ENCODE data around the gene TNP1. TPM values are rescaled to one million over a fixed set of nuclear protein-coding genes. Genes with fewer than 3 reads are reported as not detected.

TNP1 gene
- total RNA-seq, 1 experiment from 2014 or later: not detected

DNA sequence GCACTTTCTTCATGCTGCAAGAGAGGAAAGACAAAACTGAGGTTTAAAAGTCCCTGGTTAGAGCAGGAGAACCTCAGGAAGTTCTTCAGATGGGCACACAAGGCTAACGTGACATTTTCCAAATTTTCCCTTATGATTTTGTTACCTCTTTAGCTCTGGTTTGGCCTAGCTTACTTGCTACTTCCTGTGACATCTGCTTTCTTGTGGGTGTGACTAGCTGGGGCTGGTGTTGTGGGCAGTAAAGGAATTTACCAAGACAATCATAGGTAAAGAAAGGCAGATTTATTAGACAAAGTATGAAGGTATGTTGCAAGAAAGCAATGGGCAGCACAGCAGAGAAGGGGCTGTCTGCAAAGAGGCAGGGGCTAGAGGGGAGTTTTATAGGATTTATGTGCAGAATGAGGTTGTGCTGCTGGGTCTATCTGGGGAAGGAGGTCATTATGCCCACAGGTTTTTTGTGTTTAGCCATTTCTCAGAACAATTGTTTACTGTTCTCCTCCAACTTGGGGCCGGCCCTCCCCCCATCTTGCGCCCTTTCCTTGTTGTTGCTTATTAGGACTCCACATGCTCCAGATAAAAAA, 6.7 kb upstream of the TNP1 start:
- DNase-seq: no peak
- Histone ChIP-seq H3K56ac (ENCODE audit: insufficient read length, low read depth, low read length) (no peak overlapping the region), H3K9ac (ENCODE audit: extremely low read depth, insufficient read length, low read length) (no peak overlapping the region), H3K14ac (ENCODE audit: insufficient read depth, low read length) (no peak overlapping the region), H2BK5ac (ENCODE audit: insufficient read length, low read length) (no peak overlapping the region), H4K5ac (ENCODE audit: insufficient read length, low read depth, low read length) (no peak overlapping the region), H2AFZ (ENCODE audit: low read length) (no peak overlapping the region), H3K27ac (ENCODE audit: insufficient read length, low read depth, low read length) (no peak overlapping the region), H3K9me3 (ENCODE audit: control insufficient read depth, low read depth, low read length) (no peaks in the 10 kb centered on the region), H3K79me2 (ENCODE audit: insufficient read depth, low read length) (no peaks in the 10 kb centered on the region), H3T11ph (ENCODE audit: low read length) (no peak overlapping the region), H3K23ac (ENCODE audit: insufficient read length, low read depth, low read length) (no peak overlapping the region), H4K20me1 (ENCODE audit: control insufficient read depth, insufficient read depth, insufficient read length) (no peaks in the 10 kb centered on the region), H2BK12ac (ENCODE audit: insufficient read length, low read depth, low read length) (no peak overlapping the region), H2BK20ac (ENCODE audit: low read depth, low read length, poor library complexity, severe bottlenecking) (no peak overlapping the region), H3K4me1 (ENCODE audit: insufficient read depth, low read length) (no peaks in the 10 kb centered on the region), H4K91ac (ENCODE audit: insufficient read length, low read depth, low read length) (no peak overlapping the region), H3K27me3 (ENCODE audit: insufficient read depth, low read length) (no peaks in the 10 kb centered on the region; the same call in 1 of the 2 replicates), H4K8ac (replicated peaks; ENCODE audit: insufficient read length, low read depth, low read length) (no peak overlapping the region), H3K23me2 (ENCODE audit: insufficient read length, low read depth, low read length, poor library complexity, severe bottlenecking) (no peaks in the 10 kb centered on the region), H3K18ac (ENCODE audit: insufficient read length, low read depth, low read length) (no peak overlapping the region), H3K4ac (ENCODE audit: low read depth, low read length) (no peak overlapping the region), H2BK120ac (ENCODE audit: low read depth, low read length, poor library complexity, severe bottlenecking) (no peak overlapping the region), H2AK5ac (ENCODE audit: insufficient read length, low read length) (no peak overlapping the region), H3K4me2 (ENCODE audit: insufficient read depth, insufficient read length, low read length) (no peak overlapping the region), H3K79me1 (ENCODE audit: insufficient read depth, low read depth, low read length, poor library complexity, severe bottlenecking) (no peaks in the 10 kb centered on the region), H2BK15ac (ENCODE audit: low read depth, low read length) (no peak overlapping the region)
- peaks cover 14 to 20% of the 10 kb centered on the region in 2 experiments; a peak in 4 of 5 replicates for H3K9me3 Mint-ChIP-seq
- WGBS (ENCODE audit: extremely low coverage, insufficient read length, low lambda C conversion rate): no CpG with 5 or more reads among the region's 3 CpGs
- TF ChIP-seq, protein P1, sequence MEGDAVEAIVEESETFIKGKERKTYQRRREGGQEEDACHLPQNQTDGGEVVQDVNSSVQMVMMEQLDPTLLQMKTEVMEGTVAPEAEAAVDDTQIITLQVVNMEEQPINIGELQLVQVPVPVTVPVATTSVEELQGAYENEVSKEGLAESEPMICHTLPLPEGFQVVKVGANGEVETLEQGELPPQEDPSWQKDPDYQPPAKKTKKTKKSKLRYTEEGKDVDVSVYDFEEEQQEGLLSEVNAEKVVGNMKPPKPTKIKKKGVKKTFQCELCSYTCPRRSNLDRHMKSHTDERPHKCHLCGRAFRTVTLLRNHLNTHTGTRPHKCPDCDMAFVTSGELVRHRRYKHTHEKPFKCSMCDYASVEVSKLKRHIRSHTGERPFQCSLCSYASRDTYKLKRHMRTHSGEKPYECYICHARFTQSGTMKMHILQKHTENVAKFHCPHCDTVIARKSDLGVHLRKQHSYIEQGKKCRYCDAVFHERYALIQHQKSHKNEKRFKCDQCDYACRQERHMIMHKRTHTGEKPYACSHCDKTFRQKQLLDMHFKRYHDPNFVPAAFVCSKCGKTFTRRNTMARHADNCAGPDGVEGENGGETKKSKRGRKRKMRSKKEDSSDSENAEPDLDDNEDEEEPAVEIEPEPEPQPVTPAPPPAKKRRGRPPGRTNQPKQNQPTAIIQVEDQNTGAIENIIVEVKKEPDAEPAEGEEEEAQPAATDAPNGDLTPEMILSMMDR (conservative IDR thresholded peaks at IDR 0.05): no peak
- no peak overlapping the region for H3K4me3 Mint-ChIP-seq
- H3K4me1 Mint-ChIP-seq: no peaks in the 10 kb centered on the region
- H3K27me3 Mint-ChIP-seq (ENCODE audit: low read depth): peaks cover 4% of the 10 kb centered on the region
- peaks cover 0 to 16% (median 6%) of the 10 kb centered on the region in 3 experiments; a peak in 5 of 7 replicates for H3K36me3 Mint-ChIP-seq (ENCODE audit: insufficient read depth in 1 of 3, low read depth in 3 of 3)
- no peak overlapping the region for H3K27ac Mint-ChIP-seq

Measured in H9 (cell line).